ENCODE measurements around the gene IFRD2. TPM values are rescaled to one million over a fixed set of nuclear protein-coding genes. Genes with fewer than 3 reads are reported as not detected.
A peak's percentile ranks its signal among the peaks of the same experiment; 100 is the strongest.

The IFRD2 gene
- total RNA-seq, 1 experiment from 2014 or later: 223 TPM

GRCh38 chr3:50302095-50303012 lies 10.1 kb upstream of the IFRD2 start:
- H3K27me3 ChIP-seq (ENCODE audit: low read length): no peaks in the 10 kb centered on the region
- H4K20me1 ChIP-seq (ENCODE audit: low read length): no peaks in the 10 kb centered on the region
- H3K4me1 ChIP-seq (ENCODE audit: insufficient read depth, low read length): peaks cover 20% of the 10 kb centered on the region
- BruUV-seq (replicated peaks): no TSS peak
- no peak overlapping the region for H3K4me3 ChIP-seq (ENCODE audit: low read length)
- H3F3A ChIP-seq (ENCODE audit: low read length, unreplicated experiment): no peaks in the 10 kb centered on the region
- H2AFZ ChIP-seq (ENCODE audit: low read length): no peak overlapping the region
- no peak for TF ChIP-seq EZH2phosphoT487 (IDR thresholded peaks at IDR 0.05; ENCODE audit: borderline replicate concordance, low read length)
- no peak for TF ChIP-seq EZH2 (IDR thresholded peaks at IDR 0.05; ENCODE audit: low read length, unreplicated experiment)
- TF ChIP-seq, protein P1, sequence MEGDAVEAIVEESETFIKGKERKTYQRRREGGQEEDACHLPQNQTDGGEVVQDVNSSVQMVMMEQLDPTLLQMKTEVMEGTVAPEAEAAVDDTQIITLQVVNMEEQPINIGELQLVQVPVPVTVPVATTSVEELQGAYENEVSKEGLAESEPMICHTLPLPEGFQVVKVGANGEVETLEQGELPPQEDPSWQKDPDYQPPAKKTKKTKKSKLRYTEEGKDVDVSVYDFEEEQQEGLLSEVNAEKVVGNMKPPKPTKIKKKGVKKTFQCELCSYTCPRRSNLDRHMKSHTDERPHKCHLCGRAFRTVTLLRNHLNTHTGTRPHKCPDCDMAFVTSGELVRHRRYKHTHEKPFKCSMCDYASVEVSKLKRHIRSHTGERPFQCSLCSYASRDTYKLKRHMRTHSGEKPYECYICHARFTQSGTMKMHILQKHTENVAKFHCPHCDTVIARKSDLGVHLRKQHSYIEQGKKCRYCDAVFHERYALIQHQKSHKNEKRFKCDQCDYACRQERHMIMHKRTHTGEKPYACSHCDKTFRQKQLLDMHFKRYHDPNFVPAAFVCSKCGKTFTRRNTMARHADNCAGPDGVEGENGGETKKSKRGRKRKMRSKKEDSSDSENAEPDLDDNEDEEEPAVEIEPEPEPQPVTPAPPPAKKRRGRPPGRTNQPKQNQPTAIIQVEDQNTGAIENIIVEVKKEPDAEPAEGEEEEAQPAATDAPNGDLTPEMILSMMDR (conservative IDR thresholded peaks at IDR 0.05; ENCODE audit: low read depth, low read length): no peak
- POLR2A ChIA-PET (ENCODE audit: unreplicated experiment): no interaction called here
- ATAC-seq (no peak), DNase-seq (no peak)
- H3K9me2 ChIP-seq (replicated peaks; ENCODE audit: low read length): no peaks in the 10 kb centered on the region
- H3K4me2 ChIP-seq (ENCODE audit: low read length): no peak overlapping the region
- CTCF ChIA-PET: interaction anchor here (0.6 to 1.0 kb wide), 2 partner anchors 22 to 170 kb away, joined by 4 to 22 read pairs; no protein-coding TSS in a partner anchor
- no peak overlapping the region for H3K27ac ChIP-seq (ENCODE audit: low read length)
- H3K79me2 ChIP-seq (ENCODE audit: low read length): peaks cover 14% of the 10 kb centered on the region
- no peaks in the 10 kb centered on the region for H3K36me3 ChIP-seq (ENCODE audit: low read depth, low read length)
- 0 out of 2 replicates have a peak, but pooled peaks cover 5% of the 10 kb centered on the region for H3K9me3 ChIP-seq (ENCODE audit: low read length)
- no peak overlapping the region for H3K9ac ChIP-seq (ENCODE audit: low read length)
- intact Hi-C loops (cut with micrococcal nuclease): no loop called here

GRCh38 chr3:50300681-50301254 lies 8.5 kb upstream of the IFRD2 start:
- intact Hi-C loops (cut with micrococcal nuclease): no loop called here
- no peaks in the 10 kb centered on the region for H4K20me1 ChIP-seq (ENCODE audit: low read length)
- POLR2A ChIA-PET (ENCODE audit: unreplicated experiment): interaction anchor here (0.6 kb wide), 1 partner anchor 1861 kb away, joined by 4 read pairs; the partner anchor contains the start of genes CCDC51 and TMA7
- H3F3A ChIP-seq (ENCODE audit: low read length, unreplicated experiment): no peaks in the 10 kb centered on the region
- no TSS peak for BruUV-seq (replicated peaks)
- no peak for TF ChIP-seq EZH2phosphoT487 (IDR thresholded peaks at IDR 0.05; ENCODE audit: borderline replicate concordance, low read length)
- no peak for TF ChIP-seq EZH2 (IDR thresholded peaks at IDR 0.05; ENCODE audit: low read length, unreplicated experiment)
- TF ChIP-seq, protein P1 (conservative IDR thresholded peaks at IDR 0.05; ENCODE audit: low read depth, low read length): no peak
- peak overlapping the region; percentile 81 for H3K9ac ChIP-seq (ENCODE audit: low read length)
- H3K4me3 ChIP-seq (ENCODE audit: low read length): no peak overlapping the region
- ATAC-seq (no peak), DNase-seq (no peak)
- no peaks in the 10 kb centered on the region for H3K9me2 ChIP-seq (replicated peaks; ENCODE audit: low read length)
- peak overlapping the region; percentile 90 for H3K27ac ChIP-seq (ENCODE audit: low read length)
- no peaks in the 10 kb centered on the region for H3K36me3 ChIP-seq (ENCODE audit: low read depth, low read length)
- CTCF ChIA-PET: no interaction called here
- 0 out of 2 replicates have a peak, but pooled peaks cover under 1% of the 10 kb centered on the region for H3K9me3 ChIP-seq (ENCODE audit: low read length)
- H3K4me2 ChIP-seq (ENCODE audit: low read length): peak overlapping the region; percentile 71
- H3K4me1 ChIP-seq (ENCODE audit: insufficient read depth, low read length): peaks cover 20% of the 10 kb centered on the region
- no peaks in the 10 kb centered on the region for H3K27me3 ChIP-seq (ENCODE audit: low read length)
- no peak overlapping the region for H2AFZ ChIP-seq (ENCODE audit: low read length)
- H3K79me2 ChIP-seq (ENCODE audit: low read length): peaks cover 14% of the 10 kb centered on the region
